K562 (cell line): Measurements from ENCODE around the gene FABP2. TPM values are rescaled to one million over a fixed set of nuclear protein-coding genes. Genes with fewer than 3 reads are reported as not detected.
A peak's percentile ranks its signal among the peaks of the same experiment; 100 is the strongest.

Experiments used
- ASH1L ChIP-seq: fragments of 450-650 bp; IDR thresholded peaks from 2 replicates; pipeline ENCODE4 v1.6.1; 2018; ENCODE audit warnings: borderline replicate concordance, mild to moderate bottlenecking, low read depth; ENCODE audit not compliant: partially characterized antibody
- BRD9 ChIP-seq: fragments of 450-650 bp; IDR thresholded peaks from 2 replicates; pipeline ENCODE4 v1.6.1; 2018; ENCODE audit warnings: low read depth; ENCODE audit not compliant: partially characterized antibody
- CEBPG ChIP-seq, 3 experiments: fragments of 200-800 bp in 1 of 3; sonication (Bioruptor generic) in 1 of 3; sonication (generic) in 1 of 3; formaldehyde crosslinking in 1 of 3; IDR thresholded peaks in 2 of 3; conservative IDR thresholded peaks in 1 of 3; 2 replicates each; pipeline versions ENCODE4 v1.6.1 to v1.8.0; 2016 to 2022; ENCODE audit warnings: missing compliant biosample characterization in 2 of 3, missing genetic modification characterization in 2 of 3, mild to moderate bottlenecking in 1 of 3, missing genetic modification reagents in 1 of 3
- DACH1 ChIP-seq: fragments of 450-650 bp; IDR thresholded peaks from 2 replicates; pipeline ENCODE4 v1.6.1; 2018; ENCODE audit not compliant: partially characterized antibody
- DPF2 ChIP-seq: fragments of 450-650 bp; IDR thresholded peaks from 2 replicates; pipeline ENCODE4 v1.6.1; 2016
- EGR1 ChIP-seq: fragments of 450-650 bp; conservative IDR thresholded peaks from 2 replicates; pipeline ENCODE4 v1.6.1; 2017; ENCODE audit warnings: mild to moderate bottlenecking
- EWSR1 ChIP-seq: fragments of 450-650 bp; IDR thresholded peaks from 2 replicates; pipeline ENCODE4 v1.6.1; 2018; ENCODE audit warnings: borderline replicate concordance, mild to moderate bottlenecking, low read depth, moderate library complexity; ENCODE audit not compliant: partially characterized antibody
- FOXJ3 ChIP-seq: sonication (generic); formaldehyde crosslinking; IDR thresholded peaks from 2 replicates; pipeline ENCODE4 v1.4.0; 2020; ENCODE audit warnings: mild to moderate bottlenecking, missing genetic modification reagents
- KAT7 ChIP-seq: sonication (generic); formaldehyde crosslinking; IDR thresholded peaks from 2 replicates; pipeline ENCODE4 v1.8.0; 2022; ENCODE audit warnings: missing genetic modification reagents, mild to moderate bottlenecking, borderline replicate concordance
- PHF20 ChIP-seq: fragments of 450-650 bp; IDR thresholded peaks from 2 replicates; pipeline ENCODE4 v1.6.1; 2018; ENCODE audit not compliant: partially characterized antibody
- POLR2G ChIP-seq: fragments of 200-400 bp; formaldehyde crosslinking; IDR thresholded peaks from 2 replicates; pipeline ENCODE4 v1.6.1; 2017; ENCODE audit warnings: low read depth, mild to moderate bottlenecking, antibody characterized with exemption, low read length, moderate library complexity
- PTRF ChIP-seq: fragments of 450-650 bp; IDR thresholded peaks from 2 replicates; pipeline ENCODE4 v1.6.1; 2016; ENCODE audit warnings: mild to moderate bottlenecking, missing genetic modification characterization, missing compliant biosample characterization
- RAD21 ChIP-seq, 2 experiments: fragments of 250-450 bp in 1 of 2; fragments of 450-650 bp in 1 of 2; sonication (Bioruptor Pico) in 1 of 2; formaldehyde crosslinking in 1 of 2; IDR thresholded peaks in 1 of 2; conservative IDR thresholded peaks in 1 of 2; 2 replicates each; pipeline versions ENCODE4 v1.4.0 to v1.8.0; 2020 to 2022; ENCODE audit warnings: mild to moderate bottlenecking in 2 of 2, moderate library complexity in 1 of 2
- RBM25 ChIP-seq: fragments of 200-400 bp; formaldehyde crosslinking; IDR thresholded peaks from 2 replicates; pipeline ENCODE4 v1.6.1; 2018; ENCODE audit warnings: low read length, low read depth, moderate library complexity; ENCODE audit not compliant: severe bottlenecking
- SIN3A ChIP-seq, 2 experiments: fragments of 150-350 bp in 1 of 2; IDR thresholded peaks; 2 replicates each; pipeline ENCODE4 v1.6.1; 2011 to 2016; ENCODE audit warnings: borderline replicate concordance in 2 of 2, low read depth in 2 of 2, low read length in 2 of 2, mild to moderate bottlenecking in 2 of 2, moderate library complexity in 2 of 2; ENCODE audit not compliant: control insufficient read depth in 1 of 2
- SMAD1 ChIP-seq: fragments of 150-350 bp; IDR thresholded peaks from 2 replicates; pipeline ENCODE4 v1.6.1; 2014; ENCODE audit warnings: low read length, low read depth; ENCODE audit not compliant: partially characterized antibody
- SUPT5H ChIP-seq: fragments of 450-650 bp; IDR thresholded peaks from 2 replicates; pipeline ENCODE4 v1.6.1; 2016
- TAF9B ChIP-seq: fragments of 450-650 bp; IDR thresholded peaks from 2 replicates; pipeline ENCODE4 v1.6.1; 2018; ENCODE audit warnings: mild to moderate bottlenecking; ENCODE audit not compliant: partially characterized antibody
- TRIM24 ChIP-seq, 2 experiments: fragments of 450-650 bp; IDR thresholded peaks; 2 replicates each; pipeline ENCODE4 v1.6.1; 2016
- ZBED1 ChIP-seq: IDR thresholded peaks from 2 replicates; pipeline ENCODE4 v1.6.1; 2014
- ZBTB11 ChIP-seq, 3 experiments: fragments of 200-800 bp in 1 of 3; fragments of 250-450 bp in 1 of 3; fragments of 450-650 bp in 1 of 3; sonication (Bioruptor Pico) in 1 of 3; sonication (Bioruptor generic) in 1 of 3; formaldehyde crosslinking in 1 of 3; IDR thresholded peaks; 2 replicates each; pipeline versions ENCODE4 v1.6.1 to v1.8.0; 2016 to 2022; ENCODE audit warnings: mild to moderate bottlenecking in 2 of 3, missing genetic modification characterization in 2 of 3, missing compliant biosample characterization in 1 of 3, moderate library complexity in 1 of 3
- ZKSCAN1 ChIP-seq: fragments of 150-350 bp; IDR thresholded peaks from 2 replicates; pipeline ENCODE4 v1.6.1; 2016; ENCODE audit warnings: low read depth, low read length
- ZNF696 ChIP-seq: fragments of 250-450 bp; sonication (Bioruptor Pico); conservative IDR thresholded peaks from 2 replicates; pipeline ENCODE4 v1.4.0; 2020; ENCODE audit warnings: mild to moderate bottlenecking, moderate library complexity
- ZNF785 ChIP-seq: fragments of 250-450 bp; sonication (Bioruptor Pico); IDR thresholded peaks from 2 replicates; pipeline ENCODE4 v1.4.0; 2020; ENCODE audit warnings: mild to moderate bottlenecking
- polyA plus RNA-seq, 8 experiments: library from polyadenylated mRNA; depleted of rRNA in 4 of 8; stranded (reverse) in 5 of 8; unstranded in 3 of 8; fragments of >200 nt; fragmentation: Nextera tagmentation in 2 of 8; fragmentation: Illumina TruSeq in 1 of 8; extraction: Ambion mirVana in 2 of 8; extraction: Trizol in 1 of 8; gene quantifications; 2 replicates each; pipeline versions ENCODE4 v1.2.1 to v1.2.3, GENCODE V29; 2011 to 2014; ENCODE audit warnings: inconsistent platforms in 1 of 8, missing spikeins in 1 of 8
- total RNA-seq, 7 experiments: library from RNA; depleted of rRNA in 6 of 7; stranded (reverse); fragments of >200 nt in 6 of 7; fragmentation: Illumina TruSeq in 2 of 7; extraction: Trizol in 2 of 7; gene quantifications; 2 replicates each; pipeline versions ENCODE4 v1.2.1 to v1.2.3, GENCODE V29; 2011 to 2021; ENCODE audit warnings: low replicate concordance in 1 of 7

FABP2 gene
- total and polyA plus RNA-seq, 9 of the 15 experiments (the other 6 are each of a cell fraction or from before 2014, with no cell fraction given), result not detected

- peak; percentile 90 to 98 (median 92); a peak in 5 of 6 replicates for TF ChIP-seq ZBTB11 (CRISPR knock-in tag; IDR thresholded peaks at IDR 0.05)
- TF ChIP-seq ZNF785 (CRISPR knock-in tag), result no peak
- 0 out of 2 replicates have a peak, but pooled peaks have one; percentile 26 for TF ChIP-seq ZKSCAN1
- TF ChIP-seq SUPT5H, result peak; percentile 83
- peak; percentile 86 for TF ChIP-seq POLR2G
- 0 out of 2 replicates have a peak, but pooled peaks have one; percentile 47 for TF ChIP-seq FOXJ3 (CRISPR knock-in tag)
- no peak for TF ChIP-seq DPF2
- peak in 1 of 2 experiments; percentile 93; a peak in 2 of 4 replicates for TF ChIP-seq TRIM24 (IDR thresholded peaks at IDR 0.05)
- TF ChIP-seq EGR1, result 0 out of 2 replicates have a peak, but pooled peaks have one; percentile 7
- no peak for TF ChIP-seq KAT7 (CRISPR knock-in tag)
- TF ChIP-seq ZNF696 (CRISPR knock-in tag), result no peak
- TF ChIP-seq CEBPG (CRISPR knock-in tag; IDR thresholded peaks at IDR 0.05), result no peak
- TF ChIP-seq CEBPG (tag; conservative IDR thresholded peaks at IDR 0.05 in 1 of 2, IDR thresholded peaks at IDR 0.05 in 1 of 2), result no peak
- TF ChIP-seq PTRF, result no peak
- peak; percentile 8 for TF ChIP-seq SMAD1
- TF ChIP-seq PHF20, result peak; percentile 83
- peak; percentile 61 for TF ChIP-seq TAF9B
- peak; percentile 26 for TF ChIP-seq BRD9
- no peak for TF ChIP-seq ZBED1
- TF ChIP-seq SIN3A (IDR thresholded peaks at IDR 0.05; ENCODE audit: borderline replicate concordance in 2 of 2, control insufficient read depth in 1 of 2, low read depth in 2 of 2, low read length in 2 of 2), result no peak
- TF ChIP-seq ASH1L, result no peak
- TF ChIP-seq DACH1, result peak; percentile 22
- no peak for TF ChIP-seq RBM25
- no peak for TF ChIP-seq RAD21 (CRISPR knock-in tag; conservative IDR thresholded peaks at IDR 0.05 in 1 of 2, IDR thresholded peaks at IDR 0.05 in 1 of 2)
- TF ChIP-seq EWSR1, result no peak
Measured at GRCh38 chr4:119300101-119300978, 21.6 kb downstream of the FABP2 start (continued).
